MCF 10A (cell line): ENCODE results near the gene IRF2. TPM values are rescaled to one million over a fixed set of nuclear protein-coding genes. Genes with fewer than 3 reads are reported as not detected.

ENCODE experiments used
- Bru-seq: library from RNA; stranded (reverse); fragments of 400-500 nt; gene quantifications from one replicate; lab custom pipeline; 2021; lab: Mats Ljungman, UMichigan
- BruChase-seq, 2 experiments: library from RNA; stranded (reverse); fragments of 400-500 nt; gene quantifications; one replicate each; lab custom pipeline; 2021; lab: Mats Ljungman, UMichigan
- BruUV-seq: library from RNA; stranded (reverse); fragments of 400-500 nt; replicated peaks from 2 replicates; lab custom pipeline; 2021; lab: Mats Ljungman, UMichigan
- CTCF ChIA-PET: fragments of 300-600 bp; sonication (Branson Sonifier 250); formaldehyde crosslinking; extraction: SDS; loops from one replicate; lab custom pipeline; 2021; ENCODE audit warnings: antibody characterized with exemption, inconsistent platforms; lab: Yijun Ruan, JAX
- POLR2A ChIA-PET: fragments of 300-600, 350-650 bp; sonication (Branson Sonifier 250); formaldehyde crosslinking; extraction: SDS; loops from one replicate; lab custom pipeline; 2020; ENCODE audit warnings: antibody characterized with exemption, inconsistent platforms; lab: Yijun Ruan, JAX
- DNase-seq: peaks from one replicate; pipeline ENCODE4 v3.0.0-alpha.2; 2018; ENCODE audit not compliant: unreplicated experiment
- H3K27ac Mint-ChIP-seq: one replicate; pipeline ENCODE4 v1.8.0; 2022; ENCODE audit warnings: mild to moderate bottlenecking, low read depth, mixed read lengths; ENCODE audit not compliant: unreplicated experiment
- H3K27me3 Mint-ChIP-seq: one replicate; pipeline ENCODE4 v1.8.0; 2022; ENCODE audit warnings: mixed read lengths; ENCODE audit not compliant: insufficient read depth, unreplicated experiment
- H3K36me3 Mint-ChIP-seq: one replicate; pipeline ENCODE4 v1.8.0; 2022; ENCODE audit warnings: mild to moderate bottlenecking, moderate library complexity, mixed read lengths; ENCODE audit not compliant: insufficient read depth, unreplicated experiment
- H3K4me1 Mint-ChIP-seq: one replicate; pipeline ENCODE4 v1.8.0; 2022; ENCODE audit warnings: mixed read lengths; ENCODE audit not compliant: insufficient read depth, unreplicated experiment
- H3K4me3 Mint-ChIP-seq: one replicate; pipeline ENCODE4 v1.8.0; 2022; ENCODE audit warnings: mild to moderate bottlenecking, moderate library complexity, mixed read lengths; ENCODE audit not compliant: unreplicated experiment
- H3K9me3 Mint-ChIP-seq: one replicate; pipeline ENCODE4 v1.8.0; 2022; ENCODE audit warnings: mixed read lengths; ENCODE audit not compliant: unreplicated experiment
- CTCF ChIP-seq: fragments of 200-600 bp; IDR thresholded peaks from one replicate; pipeline ENCODE4 v1.8.0; 2022; ENCODE audit warnings: antibody characterized with exemption, mild to moderate bottlenecking; ENCODE audit not compliant: unreplicated experiment
- intact Hi-C: fragments of 100-400 bp; cut with micrococcal nuclease; formaldehyde crosslinking; loops from 2 replicates; pipeline ENCODE4 v1.14.1; 2022
- long read RNA-seq: library from polyadenylated mRNA; stranded (forward); transcript quantifications from one replicate; pipeline ENCODE4 v2.0.0, GENCODE V29; 2022
- total RNA-seq: library from RNA; stranded (reverse); gene quantifications from 2 replicates; pipeline ENCODE4 v1.2.3, GENCODE V29; 2022

The IRF2 gene
- 20.8 and 29.0 TPM in 2 replicates for total RNA-seq
- percentile 68 among the genes with signal in this experiment for Bru-seq, nascent RNA
- percentile 65 among the genes with signal in this experiment for BruChase-seq, experiment 1, labeled RNA remaining after a 6-hour chase
- percentile 68 among the genes with signal in this experiment for BruChase-seq, experiment 2, labeled RNA remaining after a 2-hour chase
- long read RNA-seq, transcript IRF2-201 (9 exons, 2,303 nt) = major isoform, 20 of 26 reads
- long read RNA-seq, partial matches to known transcripts = 0 of 26 reads
- long read RNA-seq, other reads (novel, unspliced or antisense) = 6 of 26 reads

GRCh38 chr4:184474263-184475095, at the start of gene IRF2:
IRF2 (minus strand) TSS chr4:184474550; CDS start chr4:184429064, 45,486 bp downstream.
- POLR2A ChIA-PET = interaction anchor here (0.6 to 2.8 kb wide), 39 partner anchors 12 to 352 kb away, joined by 3 to 108 read pairs (median 4); partner anchors contain the start of genes CASP3 and PRIMPOL
- DNase-seq = peak; percentile 98
- TF ChIP-seq CTCF = no peak
- peak within 1 kb of the TSS; percentile 99 for H3K4me3 Mint-ChIP-seq
- peaks cover 19% of the 10 kb centered on the region for H3K36me3 Mint-ChIP-seq
- CTCF ChIA-PET = interaction anchor here (0.5 to 1.6 kb wide), 6 partner anchors 15 to 210 kb away, joined by 3 to 8 read pairs (median 3); no protein-coding TSS in a partner anchor
- H3K27me3 Mint-ChIP-seq = no peaks in the 10 kb centered on the region
- intact Hi-C loops = loop anchor here (1.0 to 5.0 kb wide), 9 partner anchors 57 to 258 kb away; partner anchors contain the start of genes CASP3, CENPU and PRIMPOL
- BruUV-seq = TSS peak; percentile 52
- H3K9me3 Mint-ChIP-seq = no peaks in the 10 kb centered on the region
- peaks cover 23% of the 10 kb centered on the region for H3K4me1 Mint-ChIP-seq
- H3K27ac Mint-ChIP-seq = peak within 1 kb of the TSS; percentile 98

GRCh38 chr4:184515606-184516005, 41.3 kb upstream of the IRF2 start:
- CTCF ChIA-PET = interaction anchor here (1.2 kb wide), 1 partner anchor 11 kb away, joined by 4 read pairs; no protein-coding TSS in a partner anchor
- Mint-ChIP-seq H3K9me3 (peaks cover 6% of the 10 kb centered on the region), H3K36me3 (no peaks in the 10 kb centered on the region), H3K4me1 (no peaks in the 10 kb centered on the region), H3K27me3 (no peaks in the 10 kb centered on the region), H3K4me3 (no peak overlapping the region), H3K27ac (no peak overlapping the region)
- TF ChIP-seq CTCF = no peak
- intact Hi-C loops = loop anchor here (2.0 kb wide), 1 partner anchor 69 kb away; no protein-coding TSS in a partner anchor
- POLR2A ChIA-PET = interaction anchor here (0.7 to 4.7 kb wide), 5 partner anchors 9 to 41 kb away, joined by 3 to 38 read pairs (median 3); partner anchors contain the start of gene IRF2
- no TSS peak for BruUV-seq
- DNase-seq = no peak

- peaks cover 6% of the 10 kb centered on the region for H3K36me3 Mint-ChIP-seq
- no peak overlapping the region for H3K27ac Mint-ChIP-seq
- H3K9me3 Mint-ChIP-seq = peaks cover 6% of the 10 kb centered on the region
- no peaks in the 10 kb centered on the region for H3K27me3 Mint-ChIP-seq
- no peak for TF ChIP-seq CTCF
- ChIA-PET POLR2A (interaction anchor here (0.7 to 4.7 kb wide), 9 partner anchors 11 to 312 kb away, joined by 3 to 38 read pairs (median 4); partner anchors contain the start of gene IRF2), CTCF (interaction anchor here (0.6 to 2.7 kb wide), 3 partner anchors 39 to 1959 kb away, joined by 4 to 8 read pairs (median 7); partner anchors contain the start of gene IRF2)
- DNase-seq = peak; percentile 53
- no peak overlapping the region for H3K4me3 Mint-ChIP-seq
- intact Hi-C loops = loop anchor here (2.0 kb wide), 1 partner anchor 70 kb away; no protein-coding TSS in a partner anchor
- BruUV-seq = no TSS peak
- H3K4me1 Mint-ChIP-seq = no peaks in the 10 kb centered on the region
These were observed 40.0 kb upstream of the IRF2 start for GRCh38 chr4:184514121-184514988.
